ENCODE data around the gene TFE3.

- TF ChIP-seq, protein P1, sequence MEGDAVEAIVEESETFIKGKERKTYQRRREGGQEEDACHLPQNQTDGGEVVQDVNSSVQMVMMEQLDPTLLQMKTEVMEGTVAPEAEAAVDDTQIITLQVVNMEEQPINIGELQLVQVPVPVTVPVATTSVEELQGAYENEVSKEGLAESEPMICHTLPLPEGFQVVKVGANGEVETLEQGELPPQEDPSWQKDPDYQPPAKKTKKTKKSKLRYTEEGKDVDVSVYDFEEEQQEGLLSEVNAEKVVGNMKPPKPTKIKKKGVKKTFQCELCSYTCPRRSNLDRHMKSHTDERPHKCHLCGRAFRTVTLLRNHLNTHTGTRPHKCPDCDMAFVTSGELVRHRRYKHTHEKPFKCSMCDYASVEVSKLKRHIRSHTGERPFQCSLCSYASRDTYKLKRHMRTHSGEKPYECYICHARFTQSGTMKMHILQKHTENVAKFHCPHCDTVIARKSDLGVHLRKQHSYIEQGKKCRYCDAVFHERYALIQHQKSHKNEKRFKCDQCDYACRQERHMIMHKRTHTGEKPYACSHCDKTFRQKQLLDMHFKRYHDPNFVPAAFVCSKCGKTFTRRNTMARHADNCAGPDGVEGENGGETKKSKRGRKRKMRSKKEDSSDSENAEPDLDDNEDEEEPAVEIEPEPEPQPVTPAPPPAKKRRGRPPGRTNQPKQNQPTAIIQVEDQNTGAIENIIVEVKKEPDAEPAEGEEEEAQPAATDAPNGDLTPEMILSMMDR (IDR thresholded peaks at IDR 0.05) = no peak
- no peak for TF ChIP-seq POLR2A (IDR thresholded peaks at IDR 0.05)
Observed at GRCh38 chrX:49089553-49089952, 46.4 kb upstream of the TFE3 start.

All from upper lobe of left lung (tissue), 4 donors.